DOHH2 (cell line): ENCODE measurements around the gene TTC9B.

Experiments
- CTCF ChIP-seq: fragments of 200-600 bp; sonication (generic); IDR thresholded peaks from one replicate; pipeline ENCODE4 v1.5.1; 2014; ENCODE audit warnings: antibody characterized with exemption, mild to moderate bottlenecking, low read depth, low read length; ENCODE audit not compliant: poor library complexity, severe bottlenecking
- EZH2phosphoT487 ChIP-seq: fragments of 200-600 bp; sonication (generic); IDR thresholded peaks from 2 replicates; pipeline ENCODE4 v1.6.1; 2017; ENCODE audit warnings: borderline replicate concordance, mild to moderate bottlenecking, antibody characterized with exemption, low read length, moderate library complexity, mixed read lengths

GRCh38 chr19:40204381-40204780 lies 13.8 kb downstream of the TTC9B start:
- TF ChIP-seq CTCF (no peak), EZH2phosphoT487 (no peak)
